WTC11 (cell line): Measurements from ENCODE around the gene RNF11. TPM values are rescaled to one million over a fixed set of nuclear protein-coding genes. Genes with fewer than 3 reads are reported as not detected.

Experiments used
- ATAC-seq: fragments of 200-7000 bp; cut with Tn5 transposase; 2 replicates; pipeline ENCODE4 v1.10.0; 2021; ENCODE audit warnings: mild to moderate bottlenecking, moderate library complexity
- CTCF ChIA-PET: fragments of 300-600 bp; sonication (Branson Sonifier 250); formaldehyde crosslinking; loops from one replicate; lab custom pipeline; 2021; ENCODE audit warnings: antibody characterized with exemption; lab: Charles Lee
- POLR2A ChIA-PET: fragments of 350-600 bp; sonication (Branson Sonifier 250); formaldehyde crosslinking; loops from one replicate; lab custom pipeline; 2021; ENCODE audit warnings: antibody characterized with exemption; lab: Charles Lee
- DNase-seq: peaks from one replicate; pipeline ENCODE4 v3.0.0; 2021; ENCODE audit warnings: low spot score
- H3K27ac Mint-ChIP-seq: 2 replicates; pipeline ENCODE4 v1.8.0; 2021; ENCODE audit warnings: mixed read lengths
- H3K27me3 Mint-ChIP-seq: 2 replicates; pipeline ENCODE4 v1.8.0; 2021; ENCODE audit warnings: low read depth, mild to moderate bottlenecking, moderate library complexity, mixed read lengths
- H3K36me3 Mint-ChIP-seq: 2 replicates; pipeline ENCODE4 v1.8.0; 2021; ENCODE audit warnings: mixed read lengths
- H3K4me1 Mint-ChIP-seq: 2 replicates; pipeline ENCODE4 v1.8.0; 2022; ENCODE audit warnings: mixed read lengths
- H3K4me3 Mint-ChIP-seq: 2 replicates; pipeline ENCODE4 v1.8.0; 2021; ENCODE audit warnings: mild to moderate bottlenecking, moderate library complexity, mixed read lengths
- H3K9me3 Mint-ChIP-seq: 2 replicates; pipeline ENCODE4 v1.8.0; 2021; ENCODE audit warnings: mixed read lengths
- CREM ChIP-seq: sonication (generic); formaldehyde crosslinking; IDR thresholded peaks from 2 replicates; pipeline ENCODE4 v1.8.1; 2022; ENCODE audit warnings: mild to moderate bottlenecking, missing genetic modification reagents, moderate library complexity
- FOXP4 ChIP-seq: sonication (generic); formaldehyde crosslinking; IDR thresholded peaks from 2 replicates; pipeline ENCODE4 v1.8.0; 2022; ENCODE audit warnings: mild to moderate bottlenecking, missing genetic modification reagents
- IRF1 ChIP-seq: sonication (generic); formaldehyde crosslinking; IDR thresholded peaks from 2 replicates; pipeline ENCODE4 v1.8.0; 2023; ENCODE audit warnings: missing genetic modification reagents
- IRF2 ChIP-seq: sonication (generic); formaldehyde crosslinking; IDR thresholded peaks from 2 replicates; pipeline ENCODE4 v1.8.0; 2022; ENCODE audit warnings: low read depth, missing genetic modification reagents, borderline replicate concordance
- KAT7 ChIP-seq: sonication (generic); formaldehyde crosslinking; IDR thresholded peaks from 2 replicates; pipeline ENCODE4 v1.8.1; 2023; ENCODE audit warnings: missing genetic modification reagents, mild to moderate bottlenecking, borderline replicate concordance
- MXD4 ChIP-seq: fragments of 250-450 bp; sonication (Bioruptor Pico); IDR thresholded peaks from 2 replicates; pipeline ENCODE4 v1.8.0; 2021; ENCODE audit warnings: mild to moderate bottlenecking, moderate library complexity, borderline replicate concordance
- NFE2L1 ChIP-seq: sonication (generic); formaldehyde crosslinking; IDR thresholded peaks from 2 replicates; pipeline ENCODE4 v1.8.1; 2023; ENCODE audit warnings: missing genetic modification reagents
- PRRX2 ChIP-seq: fragments of 250-450 bp; sonication (Bioruptor Pico); IDR thresholded peaks from 2 replicates; pipeline ENCODE4 v1.8.0; 2021; ENCODE audit warnings: mild to moderate bottlenecking
- SMAD3 ChIP-seq: sonication (generic); formaldehyde crosslinking; IDR thresholded peaks from 2 replicates; pipeline ENCODE4 v1.8.0; 2022; ENCODE audit warnings: missing genetic modification reagents, mild to moderate bottlenecking, borderline replicate concordance
- TEAD1 ChIP-seq: sonication (generic); formaldehyde crosslinking; IDR thresholded peaks from 2 replicates; pipeline ENCODE4 v1.8.0; 2022; ENCODE audit warnings: mild to moderate bottlenecking, missing genetic modification reagents
- TEAD4 ChIP-seq: sonication (generic); formaldehyde crosslinking; IDR thresholded peaks from 2 replicates; pipeline ENCODE4 v1.8.0; 2022; ENCODE audit warnings: mild to moderate bottlenecking, missing genetic modification reagents
- USF1 ChIP-seq: sonication (generic); formaldehyde crosslinking; IDR thresholded peaks from 2 replicates; pipeline ENCODE4 v1.8.0; 2022; ENCODE audit warnings: mild to moderate bottlenecking, missing genetic modification reagents
- USF2 ChIP-seq: sonication (generic); formaldehyde crosslinking; IDR thresholded peaks from 2 replicates; pipeline ENCODE4 v1.8.1; 2023; ENCODE audit warnings: mild to moderate bottlenecking, missing genetic modification reagents, moderate library complexity
- ZBTB21 ChIP-seq: sonication (generic); formaldehyde crosslinking; IDR thresholded peaks from 2 replicates; pipeline ENCODE4 v1.8.1; 2023; ENCODE audit warnings: mild to moderate bottlenecking, missing genetic modification reagents, borderline replicate concordance
- ZNF423 ChIP-seq: fragments of 250-450 bp; sonication (Bioruptor Pico); IDR thresholded peaks from 2 replicates; pipeline ENCODE4 v2.1.2; 2022; ENCODE audit warnings: mild to moderate bottlenecking, moderate library complexity
- total RNA-seq: library from RNA; stranded (reverse); gene quantifications from 3 replicates; pipeline ENCODE4 v1.2.3, GENCODE V29; 2021
- TF ChIP-seq, protein P1 (sequence below): sonication (generic); formaldehyde crosslinking; conservative IDR thresholded peaks from 2 replicates; pipeline ENCODE4 v1.8.1; 2022; ENCODE audit warnings: mild to moderate bottlenecking, missing genetic modification reagents
- TF ChIP-seq, protein P2 (sequence below): sonication (generic); formaldehyde crosslinking; IDR thresholded peaks from 2 replicates; pipeline ENCODE4 v1.8.0; 2023; ENCODE audit warnings: mild to moderate bottlenecking, missing genetic modification reagents
- TF ChIP-seq, protein P3 (sequence below): sonication (generic); formaldehyde crosslinking; IDR thresholded peaks from 2 replicates; pipeline ENCODE4 v1.8.0; 2023; ENCODE audit warnings: missing genetic modification reagents, mild to moderate bottlenecking, borderline replicate concordance
- TF ChIP-seq, protein P4 (sequence below): sonication (generic); formaldehyde crosslinking; IDR thresholded peaks from 2 replicates; pipeline ENCODE4 v1.8.1; 2023; ENCODE audit warnings: mild to moderate bottlenecking, missing genetic modification reagents, moderate library complexity

The RNF11 gene
- total RNA-seq, 1 experiment from 2014 or later: 46.1 TPM

- Mint-ChIP-seq H3K36me3 (no peaks in the 10 kb centered on the region), H3K9me3 (no peaks in the 10 kb centered on the region)
- no peak for TF ChIP-seq FOXP4 (CRISPR knock-in tag)
- TF ChIP-seq USF2 (CRISPR knock-in tag): no peak
- TF ChIP-seq TEAD1 (CRISPR knock-in tag): no peak
- no peak for TF ChIP-seq IRF1 (CRISPR knock-in tag)
- TF ChIP-seq KAT7: no peak
- no peak for TF ChIP-seq ZNF423 (CRISPR knock-in tag)
- TF ChIP-seq PRRX2 (CRISPR knock-in tag): no peak
- TF ChIP-seq, all 79 proteins: peak for 0
- ChIA-PET POLR2A (no interaction called here), CTCF (interaction anchor here (2.1 kb wide), 1 partner anchor 20 kb away, joined by 9 read pairs; no protein-coding TSS in a partner anchor)
- Mint-ChIP-seq H3K4me3 (no peak overlapping the region), H3K27me3 (no peaks in the 10 kb centered on the region; the same call in 1 of the 2 replicates), H3K4me1 (peaks cover 10% of the 10 kb centered on the region), H3K27ac (no peak overlapping the region)
- DNase-seq (no peak), ATAC-seq (no peak)
These were observed 80.2 kb downstream of the RNF11 start for GRCh38 chr1:51316113-51316845.

DNA sequence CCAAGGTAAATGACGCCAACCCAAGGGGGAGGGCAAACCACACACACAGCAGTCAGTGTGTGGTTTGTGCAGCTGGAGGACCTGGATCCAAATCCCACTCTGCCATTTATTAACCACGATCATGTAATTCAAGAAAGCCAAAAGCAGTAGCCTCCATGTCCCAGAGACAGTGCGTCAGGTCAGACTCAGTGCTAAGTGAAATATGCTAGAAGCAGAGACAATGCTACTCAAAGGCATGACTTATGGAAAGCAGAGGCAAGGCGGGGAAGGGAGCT is 80.7 kb downstream of the RNF11 start:
- POLR2A ChIA-PET: no interaction called here
- H3K4me3 Mint-ChIP-seq: no peak overlapping the region
- ATAC-seq: no peak

More for the DNA sequence above, 80.7 kb downstream of the RNF11 start:
- CTCF ChIA-PET: interaction anchor here (2.1 kb wide), 1 partner anchor 20 kb away, joined by 9 read pairs; no protein-coding TSS in a partner anchor
- no peak overlapping the region for H3K27ac Mint-ChIP-seq
- TF ChIP-seq IRF2 (CRISPR knock-in tag): no peak
- TF ChIP-seq USF1 (CRISPR knock-in tag): no peak
- no peak for TF ChIP-seq SMAD3 (CRISPR knock-in tag)
- TF ChIP-seq, protein P1, sequence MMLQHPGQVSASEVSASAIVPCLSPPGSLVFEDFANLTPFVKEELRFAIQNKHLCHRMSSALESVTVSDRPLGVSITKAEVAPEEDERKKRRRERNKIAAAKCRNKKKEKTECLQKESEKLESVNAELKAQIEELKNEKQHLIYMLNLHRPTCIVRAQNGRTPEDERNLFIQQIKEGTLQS (CRISPR knock-in tag): no peak
- TF ChIP-seq, protein P2, sequence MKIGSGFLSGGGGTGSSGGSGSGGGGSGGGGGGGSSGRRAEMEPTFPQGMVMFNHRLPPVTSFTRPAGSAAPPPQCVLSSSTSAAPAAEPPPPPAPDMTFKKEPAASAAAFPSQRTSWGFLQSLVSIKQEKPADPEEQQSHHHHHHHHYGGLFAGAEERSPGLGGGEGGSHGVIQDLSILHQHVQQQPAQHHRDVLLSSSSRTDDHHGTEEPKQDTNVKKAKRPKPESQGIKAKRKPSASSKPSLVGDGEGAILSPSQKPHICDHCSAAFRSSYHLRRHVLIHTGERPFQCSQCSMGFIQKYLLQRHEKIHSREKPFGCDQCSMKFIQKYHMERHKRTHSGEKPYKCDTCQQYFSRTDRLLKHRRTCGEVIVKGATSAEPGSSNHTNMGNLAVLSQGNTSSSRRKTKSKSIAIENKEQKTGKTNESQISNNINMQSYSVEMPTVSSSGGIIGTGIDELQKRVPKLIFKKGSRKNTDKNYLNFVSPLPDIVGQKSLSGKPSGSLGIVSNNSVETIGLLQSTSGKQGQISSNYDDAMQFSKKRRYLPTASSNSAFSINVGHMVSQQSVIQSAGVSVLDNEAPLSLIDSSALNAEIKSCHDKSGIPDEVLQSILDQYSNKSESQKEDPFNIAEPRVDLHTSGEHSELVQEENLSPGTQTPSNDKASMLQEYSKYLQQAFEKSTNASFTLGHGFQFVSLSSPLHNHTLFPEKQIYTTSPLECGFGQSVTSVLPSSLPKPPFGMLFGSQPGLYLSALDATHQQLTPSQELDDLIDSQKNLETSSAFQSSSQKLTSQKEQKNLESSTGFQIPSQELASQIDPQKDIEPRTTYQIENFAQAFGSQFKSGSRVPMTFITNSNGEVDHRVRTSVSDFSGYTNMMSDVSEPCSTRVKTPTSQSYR (CRISPR knock-in tag): no peak
- no peak for TF ChIP-seq ZBTB21
- TF ChIP-seq MXD4 (CRISPR knock-in tag): no peak
- TF ChIP-seq CREM: no peak
- no peak for TF ChIP-seq TEAD4 (CRISPR knock-in tag)
- TF ChIP-seq NFE2L1 (CRISPR knock-in tag): no peak
- TF ChIP-seq, protein P3, sequence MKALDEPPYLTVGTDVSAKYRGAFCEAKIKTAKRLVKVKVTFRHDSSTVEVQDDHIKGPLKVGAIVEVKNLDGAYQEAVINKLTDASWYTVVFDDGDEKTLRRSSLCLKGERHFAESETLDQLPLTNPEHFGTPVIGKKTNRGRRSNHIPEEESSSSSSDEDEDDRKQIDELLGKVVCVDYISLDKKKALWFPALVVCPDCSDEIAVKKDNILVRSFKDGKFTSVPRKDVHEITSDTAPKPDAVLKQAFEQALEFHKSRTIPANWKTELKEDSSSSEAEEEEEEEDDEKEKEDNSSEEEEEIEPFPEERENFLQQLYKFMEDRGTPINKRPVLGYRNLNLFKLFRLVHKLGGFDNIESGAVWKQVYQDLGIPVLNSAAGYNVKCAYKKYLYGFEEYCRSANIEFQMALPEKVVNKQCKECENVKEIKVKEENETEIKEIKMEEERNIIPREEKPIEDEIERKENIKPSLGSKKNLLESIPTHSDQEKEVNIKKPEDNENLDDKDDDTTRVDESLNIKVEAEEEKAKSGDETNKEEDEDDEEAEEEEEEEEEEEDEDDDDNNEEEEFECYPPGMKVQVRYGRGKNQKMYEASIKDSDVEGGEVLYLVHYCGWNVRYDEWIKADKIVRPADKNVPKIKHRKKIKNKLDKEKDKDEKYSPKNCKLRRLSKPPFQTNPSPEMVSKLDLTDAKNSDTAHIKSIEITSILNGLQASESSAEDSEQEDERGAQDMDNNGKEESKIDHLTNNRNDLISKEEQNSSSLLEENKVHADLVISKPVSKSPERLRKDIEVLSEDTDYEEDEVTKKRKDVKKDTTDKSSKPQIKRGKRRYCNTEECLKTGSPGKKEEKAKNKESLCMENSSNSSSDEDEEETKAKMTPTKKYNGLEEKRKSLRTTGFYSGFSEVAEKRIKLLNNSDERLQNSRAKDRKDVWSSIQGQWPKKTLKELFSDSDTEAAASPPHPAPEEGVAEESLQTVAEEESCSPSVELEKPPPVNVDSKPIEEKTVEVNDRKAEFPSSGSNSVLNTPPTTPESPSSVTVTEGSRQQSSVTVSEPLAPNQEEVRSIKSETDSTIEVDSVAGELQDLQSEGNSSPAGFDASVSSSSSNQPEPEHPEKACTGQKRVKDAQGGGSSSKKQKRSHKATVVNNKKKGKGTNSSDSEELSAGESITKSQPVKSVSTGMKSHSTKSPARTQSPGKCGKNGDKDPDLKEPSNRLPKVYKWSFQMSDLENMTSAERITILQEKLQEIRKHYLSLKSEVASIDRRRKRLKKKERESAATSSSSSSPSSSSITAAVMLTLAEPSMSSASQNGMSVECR: no peak
- TF ChIP-seq, protein P4, sequence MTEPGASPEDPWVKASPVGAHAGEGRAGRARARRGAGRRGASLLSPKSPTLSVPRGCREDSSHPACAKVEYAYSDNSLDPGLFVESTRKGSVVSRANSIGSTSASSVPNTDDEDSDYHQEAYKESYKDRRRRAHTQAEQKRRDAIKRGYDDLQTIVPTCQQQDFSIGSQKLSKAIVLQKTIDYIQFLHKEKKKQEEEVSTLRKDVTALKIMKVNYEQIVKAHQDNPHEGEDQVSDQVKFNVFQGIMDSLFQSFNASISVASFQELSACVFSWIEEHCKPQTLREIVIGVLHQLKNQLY (CRISPR knock-in tag): no peak
- TF ChIP-seq, all 79 proteins: peak for 0
- Mint-ChIP-seq H3K9me3 (no peaks in the 10 kb centered on the region), H3K27me3 (no peaks in the 10 kb centered on the region; the same call in 1 of the 2 replicates), H3K36me3 (no peaks in the 10 kb centered on the region), H3K4me1 (peaks cover 10% of the 10 kb centered on the region)
- DNase-seq: no peak
